Transverse colon (tissue), 4 donors: Measurements from ENCODE around the gene FAIM2.

Source experiments
- EP300 ChIP-seq: sonication (generic); formaldehyde crosslinking; IDR thresholded peaks from one replicate; pipeline ENCODE4 v1.6.1; 2017; ENCODE audit warnings: antibody characterized with exemption, low read depth
- POLR2A ChIP-seq: fragments of 450-650 bp; IDR thresholded peaks from one replicate; pipeline ENCODE4 v1.6.1; 2016; ENCODE audit warnings: antibody characterized with exemption, mild to moderate bottlenecking, moderate library complexity
- POLR2AphosphoS5 ChIP-seq, 3 donors: sonication (generic); formaldehyde crosslinking; IDR thresholded peaks; one replicate each; pipeline ENCODE4 v1.6.1; 2016; ENCODE audit warnings: antibody characterized with exemption in 3 of 3
- TF ChIP-seq, protein P1 (sequence below), 5 experiments: fragments of 200-600 bp in 3 of 5; fragments of 450-650 bp in 2 of 5; sonication (generic) in 3 of 5; IDR thresholded peaks; 1 replicate in 2 of 5; 2 replicates in 3 of 5; pipeline ENCODE4 v1.5.1; 2016 to 2017; ENCODE audit warnings: antibody characterized with exemption in 5 of 5, inconsistent platforms in 3 of 5, mild to moderate bottlenecking in 2 of 5, moderate library complexity in 1 of 5

DNA sequence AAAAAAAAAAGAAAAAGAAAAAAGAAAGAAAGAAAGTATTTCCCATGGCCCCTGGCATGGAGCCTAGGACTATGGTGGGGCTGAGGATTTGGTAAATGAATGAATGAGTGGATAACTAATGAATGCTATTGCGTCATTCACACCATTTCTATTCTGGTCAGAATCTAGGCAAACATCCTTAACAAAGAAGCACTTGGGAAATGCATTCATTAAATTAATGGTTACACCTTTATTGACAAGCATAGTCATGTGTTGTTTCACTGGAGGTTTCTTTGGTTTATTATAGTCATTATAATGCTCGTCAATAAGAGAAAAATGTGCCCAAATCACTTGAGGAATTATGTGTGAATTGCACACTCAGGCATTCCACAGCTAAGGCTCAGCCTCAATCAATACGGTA lies 33.2 kb upstream of the FAIM2 start:
- TF ChIP-seq POLR2AphosphoS5 (IDR thresholded peaks at IDR 0.05) = no peak
- TF ChIP-seq, protein P1, sequence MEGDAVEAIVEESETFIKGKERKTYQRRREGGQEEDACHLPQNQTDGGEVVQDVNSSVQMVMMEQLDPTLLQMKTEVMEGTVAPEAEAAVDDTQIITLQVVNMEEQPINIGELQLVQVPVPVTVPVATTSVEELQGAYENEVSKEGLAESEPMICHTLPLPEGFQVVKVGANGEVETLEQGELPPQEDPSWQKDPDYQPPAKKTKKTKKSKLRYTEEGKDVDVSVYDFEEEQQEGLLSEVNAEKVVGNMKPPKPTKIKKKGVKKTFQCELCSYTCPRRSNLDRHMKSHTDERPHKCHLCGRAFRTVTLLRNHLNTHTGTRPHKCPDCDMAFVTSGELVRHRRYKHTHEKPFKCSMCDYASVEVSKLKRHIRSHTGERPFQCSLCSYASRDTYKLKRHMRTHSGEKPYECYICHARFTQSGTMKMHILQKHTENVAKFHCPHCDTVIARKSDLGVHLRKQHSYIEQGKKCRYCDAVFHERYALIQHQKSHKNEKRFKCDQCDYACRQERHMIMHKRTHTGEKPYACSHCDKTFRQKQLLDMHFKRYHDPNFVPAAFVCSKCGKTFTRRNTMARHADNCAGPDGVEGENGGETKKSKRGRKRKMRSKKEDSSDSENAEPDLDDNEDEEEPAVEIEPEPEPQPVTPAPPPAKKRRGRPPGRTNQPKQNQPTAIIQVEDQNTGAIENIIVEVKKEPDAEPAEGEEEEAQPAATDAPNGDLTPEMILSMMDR (IDR thresholded peaks at IDR 0.05) = no peak
- no peak for TF ChIP-seq POLR2A
- no peak for TF ChIP-seq EP300
